Nephron (organoid): ENCODE measurements around the gene ARFIP2.

Source experiments
- H3K27ac Mint-ChIP-seq, 3 experiments: 2 replicates each; pipeline ENCODE4 v1.8.0; 2020; ENCODE audit warnings: mixed read lengths in 3 of 3, mild to moderate bottlenecking in 2 of 3, moderate library complexity in 1 of 3
- H3K27me3 Mint-ChIP-seq: 2 replicates; pipeline ENCODE4 v1.8.0; 2021; ENCODE audit warnings: low read depth, mild to moderate bottlenecking, moderate library complexity, mixed read lengths
- H3K36me3 Mint-ChIP-seq: 2 replicates; pipeline ENCODE4 v1.8.0; 2020; ENCODE audit warnings: low read depth, mixed read lengths
- H3K4me1 Mint-ChIP-seq: 2 replicates; pipeline ENCODE4 v1.8.0; 2020; ENCODE audit warnings: mixed read lengths
- H3K4me3 Mint-ChIP-seq, 3 experiments: 2 replicates each; pipeline ENCODE4 v1.8.0; 2020; ENCODE audit warnings: mild to moderate bottlenecking in 3 of 3, mixed read lengths in 3 of 3, moderate library complexity in 2 of 3
- H3K9me3 Mint-ChIP-seq: 2 replicates; pipeline ENCODE4 v1.8.0; 2020; ENCODE audit warnings: mixed read lengths
- CTCF ChIP-seq, 3 experiments: fragments of 200-600 bp; sonication (generic); IDR thresholded peaks; one replicate each; pipeline ENCODE4 v1.5.0; 2021; ENCODE audit warnings: antibody characterized with exemption in 3 of 3; ENCODE audit not compliant: unreplicated experiment in 3 of 3

The ARFIP2 gene

GRCh38 chr11:6472934-6473333, 8.2 kb downstream of the ARFIP2 start:
- Mint-ChIP-seq H3K36me3 (peaks cover 12% of the 10 kb centered on the region), H3K27ac (peak overlapping the region in 2 of 3 experiments; percentile 46 to 60), H3K4me3 (peak overlapping the region; percentile 84 to 92 (median 91)), H3K27me3 (no peaks in the 10 kb centered on the region), H3K4me1 (peaks cover 26% of the 10 kb centered on the region), H3K9me3 (no peaks in the 10 kb centered on the region)
- TF ChIP-seq CTCF (IDR thresholded peaks at IDR 0.05; ENCODE audit: unreplicated experiment in 3 of 3), result no peak

GRCh38 chr11:6469599-6469998, 11.5 kb downstream of the ARFIP2 start:
- Mint-ChIP-seq H3K4me1 (peaks cover 19% of the 10 kb centered on the region), H3K27me3 (no peaks in the 10 kb centered on the region), H3K36me3 (peaks cover 4% of the 10 kb centered on the region), H3K9me3 (no peaks in the 10 kb centered on the region), H3K27ac (no peak overlapping the region), H3K4me3 (no peak overlapping the region)
- no peak for TF ChIP-seq CTCF (IDR thresholded peaks at IDR 0.05; ENCODE audit: unreplicated experiment in 3 of 3)

- peaks cover 13% of the 10 kb centered on the region for H3K4me1 Mint-ChIP-seq
- no peak overlapping the region for H3K4me3 Mint-ChIP-seq
- H3K9me3 Mint-ChIP-seq, result no peaks in the 10 kb centered on the region
- no peak overlapping the region for H3K27ac Mint-ChIP-seq
- H3K36me3 Mint-ChIP-seq, result peaks cover 10% of the 10 kb centered on the region
- no peaks in the 10 kb centered on the region for H3K27me3 Mint-ChIP-seq
- no peak for TF ChIP-seq CTCF (IDR thresholded peaks at IDR 0.05; ENCODE audit: unreplicated experiment in 3 of 3)
Measured at GRCh38 chr11:6468712-6469495, 12.2 kb downstream of the ARFIP2 start.

- no peak for TF ChIP-seq CTCF (IDR thresholded peaks at IDR 0.05; ENCODE audit: unreplicated experiment in 3 of 3)
- Mint-ChIP-seq H3K27ac (no peak overlapping the region), H3K4me3 (no peak overlapping the region), H3K27me3 (no peaks in the 10 kb centered on the region), H3K9me3 (no peaks in the 10 kb centered on the region), H3K4me1 (peaks cover 8% of the 10 kb centered on the region), H3K36me3 (peaks cover 29% of the 10 kb centered on the region)
Measured at GRCh38 chr11:6459099-6459450, 22.1 kb downstream of the ARFIP2 start.

- H3K27ac Mint-ChIP-seq, result no peak overlapping the region
- no peaks in the 10 kb centered on the region for H3K9me3 Mint-ChIP-seq
- H3K36me3 Mint-ChIP-seq, result peaks cover 25% of the 10 kb centered on the region
- H3K4me3 Mint-ChIP-seq, result no peak overlapping the region
- no peaks in the 10 kb centered on the region for H3K27me3 Mint-ChIP-seq
- peaks cover 8% of the 10 kb centered on the region for H3K4me1 Mint-ChIP-seq
- TF ChIP-seq CTCF (IDR thresholded peaks at IDR 0.05; ENCODE audit: unreplicated experiment in 3 of 3), result no peak
Measured at GRCh38 chr11:6458352-6459098, 22.6 kb downstream of the ARFIP2 start.
